GM20000 (cell line): ENCODE measurements around the gene FCRL3.
"Not testable (repeated sequence)": the region's sequence is repeated elsewhere in the genome, so short reads cannot be mapped to it uniquely, and the experiment has no call there.

Experiments used
- DNase-seq: peaks from one replicate; pipeline ENCODE4 v3.0.0; 2012; ENCODE audit warnings: low spot score
- TF ChIP-seq, protein P1 (sequence below): IDR thresholded peaks from 2 replicates; pipeline ENCODE4 v1.5.1; 2012; ENCODE audit warnings: mild to moderate bottlenecking, control low read depth; ENCODE audit errors: extremely low read depth, missing control alignments

Gene FCRL3, protein sequence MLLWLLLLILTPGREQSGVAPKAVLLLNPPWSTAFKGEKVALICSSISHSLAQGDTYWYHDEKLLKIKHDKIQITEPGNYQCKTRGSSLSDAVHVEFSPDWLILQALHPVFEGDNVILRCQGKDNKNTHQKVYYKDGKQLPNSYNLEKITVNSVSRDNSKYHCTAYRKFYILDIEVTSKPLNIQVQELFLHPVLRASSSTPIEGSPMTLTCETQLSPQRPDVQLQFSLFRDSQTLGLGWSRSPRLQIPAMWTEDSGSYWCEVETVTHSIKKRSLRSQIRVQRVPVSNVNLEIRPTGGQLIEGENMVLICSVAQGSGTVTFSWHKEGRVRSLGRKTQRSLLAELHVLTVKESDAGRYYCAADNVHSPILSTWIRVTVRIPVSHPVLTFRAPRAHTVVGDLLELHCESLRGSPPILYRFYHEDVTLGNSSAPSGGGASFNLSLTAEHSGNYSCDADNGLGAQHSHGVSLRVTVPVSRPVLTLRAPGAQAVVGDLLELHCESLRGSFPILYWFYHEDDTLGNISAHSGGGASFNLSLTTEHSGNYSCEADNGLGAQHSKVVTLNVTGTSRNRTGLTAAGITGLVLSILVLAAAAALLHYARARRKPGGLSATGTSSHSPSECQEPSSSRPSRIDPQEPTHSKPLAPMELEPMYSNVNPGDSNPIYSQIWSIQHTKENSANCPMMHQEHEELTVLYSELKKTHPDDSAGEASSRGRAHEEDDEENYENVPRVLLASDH

DNA sequence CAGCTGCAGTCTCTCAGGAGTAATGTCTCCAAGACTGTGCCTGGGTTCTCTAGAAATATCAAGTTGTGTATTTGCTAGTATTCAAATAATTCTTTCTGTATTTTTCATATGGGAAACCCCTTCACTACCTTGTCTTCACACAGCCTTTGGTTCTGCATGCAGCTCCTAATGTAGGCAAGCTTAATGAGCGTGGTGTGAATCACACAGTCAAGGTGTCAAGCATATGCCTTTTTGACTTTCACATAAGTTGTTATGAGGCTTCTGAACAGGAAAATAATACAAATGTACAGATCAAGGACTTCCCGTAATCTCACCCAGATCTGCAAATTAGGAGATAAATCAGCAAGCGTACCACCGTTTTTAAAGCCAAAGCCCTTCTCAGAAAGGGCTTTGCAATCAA, at the start of gene FCRL3:
Gene FCRL3, minus strand, starts transcription at position 38 of the 400 bp plus-strand sequence. CDS start 280 bp downstream, outside the sequence.
- TF ChIP-seq, protein P1, sequence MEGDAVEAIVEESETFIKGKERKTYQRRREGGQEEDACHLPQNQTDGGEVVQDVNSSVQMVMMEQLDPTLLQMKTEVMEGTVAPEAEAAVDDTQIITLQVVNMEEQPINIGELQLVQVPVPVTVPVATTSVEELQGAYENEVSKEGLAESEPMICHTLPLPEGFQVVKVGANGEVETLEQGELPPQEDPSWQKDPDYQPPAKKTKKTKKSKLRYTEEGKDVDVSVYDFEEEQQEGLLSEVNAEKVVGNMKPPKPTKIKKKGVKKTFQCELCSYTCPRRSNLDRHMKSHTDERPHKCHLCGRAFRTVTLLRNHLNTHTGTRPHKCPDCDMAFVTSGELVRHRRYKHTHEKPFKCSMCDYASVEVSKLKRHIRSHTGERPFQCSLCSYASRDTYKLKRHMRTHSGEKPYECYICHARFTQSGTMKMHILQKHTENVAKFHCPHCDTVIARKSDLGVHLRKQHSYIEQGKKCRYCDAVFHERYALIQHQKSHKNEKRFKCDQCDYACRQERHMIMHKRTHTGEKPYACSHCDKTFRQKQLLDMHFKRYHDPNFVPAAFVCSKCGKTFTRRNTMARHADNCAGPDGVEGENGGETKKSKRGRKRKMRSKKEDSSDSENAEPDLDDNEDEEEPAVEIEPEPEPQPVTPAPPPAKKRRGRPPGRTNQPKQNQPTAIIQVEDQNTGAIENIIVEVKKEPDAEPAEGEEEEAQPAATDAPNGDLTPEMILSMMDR = no peak
- DNase-seq = no peak

DNA sequence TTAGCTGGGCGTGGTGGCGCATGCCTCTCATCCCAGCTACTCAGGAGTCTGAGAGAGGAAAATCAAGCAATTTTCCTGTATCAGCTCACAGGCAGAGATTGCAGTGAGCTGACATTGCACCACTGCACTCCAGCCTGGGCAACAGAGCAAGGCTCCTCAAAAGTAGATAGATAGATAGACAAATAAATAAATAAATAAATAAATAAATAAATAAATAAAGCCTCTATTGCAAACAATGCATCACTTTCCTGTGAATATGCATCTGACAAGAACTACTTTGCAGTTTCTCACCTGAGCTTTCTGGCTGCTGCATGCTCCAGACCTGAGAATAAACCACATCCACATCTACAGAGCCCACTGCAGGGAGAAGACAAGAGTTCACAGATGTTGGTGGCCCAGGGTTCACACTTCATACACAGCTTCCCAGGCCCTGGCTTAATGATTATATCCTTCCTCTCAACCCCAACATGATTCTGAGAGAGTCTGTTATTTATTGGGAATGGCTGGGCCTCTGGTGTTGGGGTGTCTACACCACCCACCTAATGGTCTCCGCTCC, 47.8 kb upstream of the FCRL3 start:
- TF ChIP-seq, protein P1 = no peak

DNA sequence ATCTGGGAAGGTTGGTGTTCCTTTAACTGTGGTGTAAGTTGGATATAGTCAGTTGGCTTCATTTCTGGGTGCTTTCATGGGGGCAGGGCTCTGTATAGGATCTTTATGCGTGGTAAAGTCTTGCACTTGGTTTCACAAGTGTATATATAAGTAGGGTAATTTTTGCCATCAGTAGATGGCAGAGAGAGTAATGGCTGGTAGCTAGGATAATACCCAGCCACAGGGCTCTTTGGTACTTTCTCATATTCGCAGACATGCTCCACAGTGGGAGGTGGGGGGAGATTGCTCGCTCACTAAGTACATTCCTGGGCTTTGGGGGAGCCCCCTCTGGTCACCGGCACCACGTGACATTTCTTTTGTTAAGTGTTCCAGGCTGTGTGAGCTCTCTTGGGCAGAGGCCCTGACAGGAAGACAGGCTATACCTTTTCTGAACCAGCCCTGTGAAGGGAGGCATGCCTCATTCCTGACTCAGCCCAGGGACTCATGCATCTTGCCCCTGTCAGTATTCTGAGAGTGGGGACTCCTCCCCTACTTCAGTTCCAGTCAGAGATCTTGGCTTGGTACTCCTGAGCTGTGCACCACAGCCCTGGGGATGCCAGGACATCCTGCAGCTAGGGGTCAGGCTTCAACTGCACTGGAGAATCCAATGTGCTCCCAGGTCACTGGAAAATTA, 38.8 kb upstream of the FCRL3 start:
- DNase-seq = no peak
- TF ChIP-seq, protein P1 = peak; percentile 8

More for the DNA sequence above, 47.8 kb upstream of the FCRL3 start:
- no peak for DNase-seq

DNA sequence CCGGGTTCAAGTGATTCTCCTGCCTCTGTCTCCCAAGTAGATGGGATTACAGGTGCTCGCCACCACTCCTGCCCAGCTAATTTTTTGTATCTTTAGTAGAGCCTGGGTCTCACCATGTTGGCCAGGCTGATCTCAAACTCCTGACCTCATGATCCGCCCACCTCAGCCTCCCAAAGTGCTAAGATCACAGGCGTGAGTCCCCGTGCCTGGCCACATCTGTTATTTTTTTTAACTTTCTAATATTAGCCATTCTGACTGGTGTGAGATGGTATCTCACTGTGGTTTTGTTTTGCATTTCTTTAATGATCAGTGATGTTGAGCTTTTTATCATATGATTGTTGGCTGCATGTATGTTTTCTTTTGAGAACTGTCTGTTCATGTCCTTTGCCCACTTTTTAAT, 35.4 kb upstream of the FCRL3 start:
- DNase-seq = not testable (repeated sequence)

DNA sequence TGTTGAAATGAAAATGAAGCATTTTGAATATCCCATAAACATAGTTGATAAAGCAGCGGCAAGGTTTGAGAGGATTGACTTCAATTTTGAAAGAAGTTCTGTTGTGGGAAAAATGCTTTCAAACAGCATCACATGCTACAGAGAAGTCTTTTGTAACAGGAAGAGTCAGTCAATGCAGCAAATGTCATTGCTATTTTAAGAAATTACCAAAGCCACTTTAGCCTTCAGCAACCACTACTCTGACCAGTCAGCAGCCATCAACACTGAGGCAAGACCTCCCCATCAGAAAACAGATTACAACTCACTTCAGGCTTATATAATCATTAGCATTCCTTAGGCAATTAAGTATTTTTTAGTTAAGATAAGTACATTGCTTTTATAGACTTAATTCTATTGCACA, 33.8 kb upstream of the FCRL3 start:
- DNase-seq = no peak
- TF ChIP-seq, protein P1 = no peak

DNA sequence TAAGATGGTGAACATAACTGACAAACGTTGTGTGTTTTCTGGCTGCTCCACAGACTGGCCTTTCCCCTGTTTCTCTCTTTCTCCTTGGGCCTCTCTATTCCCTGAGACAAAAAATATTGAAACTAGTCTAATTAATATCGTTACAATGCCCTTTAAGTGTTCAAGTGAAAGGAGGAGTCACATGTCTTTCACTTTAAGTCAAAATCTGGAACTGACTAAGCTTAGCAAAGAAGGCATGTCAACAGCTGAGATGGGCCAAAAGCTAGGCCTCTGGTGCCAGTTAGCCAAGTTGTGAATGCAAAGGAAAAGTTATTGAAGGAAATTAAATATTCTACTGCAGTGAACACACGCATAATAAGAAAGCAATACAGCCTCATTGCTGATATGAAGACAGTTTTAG, 32.2 kb upstream of the FCRL3 start:
- TF ChIP-seq, protein P1 = no peak
- DNase-seq = no peak

DNA sequence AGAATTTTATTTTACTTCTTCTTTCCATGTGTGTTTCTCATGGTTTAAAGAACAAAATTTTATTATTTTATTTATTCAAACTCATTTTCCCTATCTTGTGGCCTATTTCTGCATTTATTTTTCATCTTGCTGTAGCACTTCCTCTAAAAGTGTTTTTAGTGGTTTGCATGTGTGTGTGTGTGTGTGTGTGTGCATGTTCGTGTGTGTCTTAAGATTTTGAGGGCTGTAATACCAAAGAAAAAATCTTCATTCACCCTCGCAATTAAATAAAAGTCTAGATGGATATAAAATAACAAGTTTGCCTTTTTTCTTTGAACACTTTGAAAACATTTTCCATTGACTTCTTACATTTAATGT, 24.6 kb upstream of the FCRL3 start:
- TF ChIP-seq, protein P1 = no peak
- DNase-seq = no peak
